OCI-LY3 (cell line): ENCODE data around the gene NIPAL1.
"Not testable (repeated sequence)": the region's sequence is repeated elsewhere in the genome, so short reads cannot be mapped to it uniquely, and the experiment has no call there.

Source experiments
- H2AFZ ChIP-seq: fragments of 200-600, 300-600 bp; shearing (Covaris generic); 2 replicates; pipeline ENCODE4 v1.6.0; 2014; ENCODE audit warnings: antibody characterized with exemption, low read depth, low read length
- H3K27ac ChIP-seq: fragments of 200-600, 300-600 bp; sonication (generic); 2 replicates; pipeline ENCODE4 v1.5.1; 2014; ENCODE audit warnings: mild to moderate bottlenecking, low read length, moderate library complexity, mixed read lengths
- H3K27me3 ChIP-seq: fragments of 200-600, 300-600 bp; sonication (generic); 2 replicates; pipeline ENCODE4 v1.6.1; 2014; ENCODE audit warnings: low read depth, low read length, mixed read lengths
- H3K36me3 ChIP-seq: fragments of 200-600, 300-600 bp; sonication (generic); replicated peaks from 2 replicates; pipeline ENCODE3; 2014; ENCODE audit warnings: low read depth, low read length, mixed read lengths
- H3K4me1 ChIP-seq: fragments of 300-600, 200-600 bp; sonication (generic); 2 replicates; pipeline ENCODE4 v1.6.1; 2014; ENCODE audit warnings: low read length, mixed read lengths
- H3K4me2 ChIP-seq: fragments of 200-600, 300-600 bp; sonication (generic); 2 replicates; pipeline ENCODE4 v1.6.1; 2014; ENCODE audit warnings: low read length, mixed read lengths
- H3K4me3 ChIP-seq: fragments of 300-600, 200-600 bp; sonication (generic); 2 replicates; pipeline ENCODE4 v1.5.1; 2014; ENCODE audit warnings: antibody characterized with exemption, mild to moderate bottlenecking, low read length, moderate library complexity
- H3K79me2 ChIP-seq: fragments of 300-600, 200-600 bp; shearing (Covaris generic); 2 replicates; pipeline ENCODE4 v1.6.1; 2014; ENCODE audit warnings: mild to moderate bottlenecking, low read length, mixed read lengths
- H3K9ac ChIP-seq: fragments of 300-600, 200-600 bp; shearing (Covaris generic); 2 replicates; pipeline ENCODE4 v1.6.0; 2014; ENCODE audit warnings: mild to moderate bottlenecking, low read length, moderate library complexity
- H3K9me3 ChIP-seq: fragments of 200-600, 300-600 bp; shearing (Covaris generic); 2 replicates; pipeline ENCODE4 v1.6.1; 2014; ENCODE audit warnings: low read length, mixed read lengths; ENCODE audit not compliant: insufficient read depth
- H4K20me1 ChIP-seq: fragments of 200-600, 300-600 bp; sonication (generic); 2 replicates; pipeline ENCODE4 v1.6.1; 2016; ENCODE audit warnings: low read length, mixed read lengths; ENCODE audit not compliant: insufficient read depth
- CTCF ChIP-seq: fragments of 200-600, 300-600 bp; sonication (generic); IDR thresholded peaks from 2 replicates; pipeline ENCODE4 v1.5.1; 2014; ENCODE audit warnings: antibody characterized with exemption, low read length, low read depth
- EZH2phosphoT487 ChIP-seq: fragments of 200-600 bp; shearing (Covaris generic); IDR thresholded peaks from 2 replicates; pipeline ENCODE4 v1.6.1; 2018; ENCODE audit warnings: antibody characterized with exemption, mixed run types, low read depth

Gene NIPAL1

GRCh38 chr4:48002267-48002666 is 14.3 kb upstream of the NIPAL1 start:
- TF ChIP-seq EZH2phosphoT487 (no peak), CTCF (no peak)
- H2AFZ ChIP-seq: no peak overlapping the region
- no peaks in the 10 kb centered on the region for H3K27me3 ChIP-seq
- no peak overlapping the region for H3K4me3 ChIP-seq
- no peak overlapping the region for H3K9ac ChIP-seq
- no peaks in the 10 kb centered on the region for H3K4me1 ChIP-seq
- no peaks in the 10 kb centered on the region for H3K79me2 ChIP-seq
- no peak overlapping the region for H3K4me2 ChIP-seq
- no peaks in the 10 kb centered on the region for H4K20me1 ChIP-seq
- H3K36me3 ChIP-seq: peaks cover 34% of the 10 kb centered on the region
- H3K27ac ChIP-seq: no peak overlapping the region
- peaks cover 25% of the 10 kb centered on the region for H3K9me3 ChIP-seq

GRCh38 chr4:48003568-48003967 is 13.0 kb upstream of the NIPAL1 start:
- peak; percentile 37 for TF ChIP-seq CTCF
- Histone ChIP-seq H3K36me3 (peaks cover 29% of the 10 kb centered on the region), H3K9me3 (peaks cover 18% of the 10 kb centered on the region)
- H3K79me2 ChIP-seq, H4K20me1 ChIP-seq, H3K27me3 ChIP-seq, H2AFZ ChIP-seq, H3K4me1 ChIP-seq, H3K27ac ChIP-seq, H3K4me2 ChIP-seq, H3K9ac ChIP-seq, H3K4me3 ChIP-seq: not testable (repeated sequence)

- H3K27me3 ChIP-seq: no peaks in the 10 kb centered on the region
- H3K9ac ChIP-seq: no peak overlapping the region
- H3K4me1 ChIP-seq: no peaks in the 10 kb centered on the region
- TF ChIP-seq CTCF (no peak), EZH2phosphoT487 (no peak)
- H3K4me3 ChIP-seq: no peak overlapping the region
- H3K36me3 ChIP-seq: peaks cover 30% of the 10 kb centered on the region
- H4K20me1 ChIP-seq: no peaks in the 10 kb centered on the region
- no peaks in the 10 kb centered on the region for H3K79me2 ChIP-seq
- peaks cover 10% of the 10 kb centered on the region for H3K9me3 ChIP-seq
- no peak overlapping the region for H3K4me2 ChIP-seq
- no peak overlapping the region for H3K27ac ChIP-seq
- H2AFZ ChIP-seq: no peak overlapping the region
These were observed 10.8 kb upstream of the NIPAL1 start for GRCh38 chr4:48005781-48006180.

- H3K9me3 ChIP-seq: peaks cover 13% of the 10 kb centered on the region
- H3K4me1 ChIP-seq: no peaks in the 10 kb centered on the region
- no peaks in the 10 kb centered on the region for H3K27me3 ChIP-seq
- H3K9ac ChIP-seq: no peak overlapping the region
- H3K79me2 ChIP-seq: no peaks in the 10 kb centered on the region
- H3K36me3 ChIP-seq: peaks cover 34% of the 10 kb centered on the region
- TF ChIP-seq CTCF (no peak), EZH2phosphoT487 (no peak)
- H3K4me3 ChIP-seq: no peak overlapping the region
- no peaks in the 10 kb centered on the region for H4K20me1 ChIP-seq
- H3K4me2 ChIP-seq: no peak overlapping the region
- H2AFZ ChIP-seq: no peak overlapping the region
- no peak overlapping the region for H3K27ac ChIP-seq
These were observed 8.5 kb upstream of the NIPAL1 start for GRCh38 chr4:48008021-48008596.

- H3K36me3 ChIP-seq: peaks cover 39% of the 10 kb centered on the region
These were observed 5.7 kb upstream of the NIPAL1 start for GRCh38 chr4:48010906-48011305.

More at GRCh38 chr4:48010906-48011305, 5.7 kb upstream of the NIPAL1 start:
- H3K4me3 ChIP-seq, H3K9me3 ChIP-seq, H3K79me2 ChIP-seq, H3K27ac ChIP-seq, H4K20me1 ChIP-seq, H3K27me3 ChIP-seq, H2AFZ ChIP-seq, H3K9ac ChIP-seq, H3K4me2 ChIP-seq, H3K4me1 ChIP-seq: not testable (repeated sequence)
